Peyer's patch (tissue), 4 donors: ENCODE data around the gene FAM240A. TPM values are rescaled to one million over a fixed set of nuclear protein-coding genes. Genes with fewer than 3 reads are reported as not detected.
A peak's percentile ranks its signal among the peaks of the same experiment; 100 is the strongest.

Experiments used
- DNase-seq, 3 donors: peaks; one replicate each; pipeline ENCODE4 v3.0.0-alpha.2; 2017 to 2019
- H3K27ac ChIP-seq, 4 donors: fragments of 200-600 bp; sonication (generic); one replicate each; pipeline ENCODE4 v1.5.1; 2016 to 2019
- H3K27me3 ChIP-seq, 2 donors: fragments of 200-600 bp; sonication (generic); one replicate each; pipeline ENCODE4 v1.5.1; 2019
- H3K36me3 ChIP-seq, 3 donors: fragments of 200-600 bp; sonication (generic); one replicate each; pipeline ENCODE4 v1.5.1; 2016 to 2019
- H3K4me1 ChIP-seq, 4 donors: fragments of 200-600 bp; sonication (generic); one replicate each; pipeline ENCODE4 v1.5.1; 2016 to 2019
- H3K4me3 ChIP-seq, 4 donors: fragments of 200-600 bp; sonication (generic); 1 replicate in 3 of 4; 2 replicates in 1 of 4; pipeline ENCODE4 v1.5.1; 2016 to 2019; ENCODE audit warnings: mild to moderate bottlenecking in 1 of 4
- H3K9me3 ChIP-seq, 4 donors: fragments of 200-600 bp; sonication (generic); one replicate each; pipeline ENCODE4 v1.5.1; 2016 to 2019; ENCODE audit warnings: mild to moderate bottlenecking in 1 of 4
- POLR2A ChIP-seq, 2 donors: fragments of 450-650 bp; IDR thresholded peaks; one replicate each; pipeline ENCODE4 v1.5.1; 2017; ENCODE audit warnings: antibody characterized with exemption in 2 of 2, mild to moderate bottlenecking in 2 of 2, moderate library complexity in 2 of 2
- total RNA-seq, 4 donors: library from RNA; depleted of rRNA; stranded (reverse); fragments of >200 nt; gene quantifications; one replicate each; pipeline ENCODE4 v1.1.0, GENCODE V29; 2016
- TF ChIP-seq, protein P1 (sequence below), 6 experiments: fragments of 450-650 bp in 4 of 6; fragments of 200-600 bp in 2 of 6; sonication (generic) in 1 of 6; IDR thresholded peaks; one replicate each; pipeline ENCODE4 v1.5.1; 2017 to 2019; ENCODE audit warnings: antibody characterized with exemption in 6 of 6, mild to moderate bottlenecking in 3 of 6, moderate library complexity in 1 of 6

The FAM240A gene
- total RNA-seq, 4 donors from 2014 or later: not detected

DNA sequence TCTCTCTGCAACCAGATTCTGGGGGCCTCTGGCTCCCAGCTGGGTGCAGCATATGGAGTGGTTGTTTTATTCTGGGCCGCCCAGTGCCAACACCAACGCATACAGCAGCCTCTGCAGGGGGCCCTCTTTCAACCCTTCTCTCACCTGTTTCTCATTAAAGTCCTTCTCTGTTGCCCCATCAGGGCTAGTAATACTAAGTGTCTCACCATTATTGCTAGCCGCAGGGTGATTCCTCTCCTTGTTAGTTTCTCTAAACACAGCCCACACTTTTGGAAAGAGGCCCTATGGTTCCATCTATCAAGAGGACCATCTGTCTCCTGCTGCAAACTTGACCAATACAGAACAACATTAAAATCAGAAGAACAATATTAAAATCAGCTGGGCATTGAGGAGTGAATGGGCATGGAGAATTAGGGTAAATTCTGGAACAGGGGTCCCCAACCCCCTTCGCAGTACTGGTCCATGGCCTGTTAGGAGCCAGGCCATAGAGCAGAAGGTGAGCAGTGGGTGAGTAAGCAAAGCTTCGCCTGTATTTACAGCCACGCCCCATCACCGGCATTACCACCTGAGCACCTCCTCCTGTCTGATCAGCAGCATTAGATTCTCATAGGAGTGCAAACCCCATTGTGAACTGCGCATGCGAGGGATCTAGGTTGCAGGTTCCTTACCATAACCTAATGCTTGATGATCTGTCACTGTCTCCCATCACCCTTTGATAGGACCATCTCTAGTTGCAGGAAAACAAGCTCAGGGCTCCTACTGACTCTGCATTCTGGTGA lies 44.6 kb downstream of the FAM240A start:
- Histone ChIP-seq H3K4me3 (no peak overlapping the region), H3K4me1 (no peaks in the 10 kb centered on the region), H3K27me3 (no peaks in the 10 kb centered on the region), H3K36me3 (no peaks in the 10 kb centered on the region), H3K9me3 (no peaks in the 10 kb centered on the region), H3K27ac (no peak overlapping the region)
- TF ChIP-seq POLR2A (IDR thresholded peaks at IDR 0.05): no peak
- TF ChIP-seq, protein P1, sequence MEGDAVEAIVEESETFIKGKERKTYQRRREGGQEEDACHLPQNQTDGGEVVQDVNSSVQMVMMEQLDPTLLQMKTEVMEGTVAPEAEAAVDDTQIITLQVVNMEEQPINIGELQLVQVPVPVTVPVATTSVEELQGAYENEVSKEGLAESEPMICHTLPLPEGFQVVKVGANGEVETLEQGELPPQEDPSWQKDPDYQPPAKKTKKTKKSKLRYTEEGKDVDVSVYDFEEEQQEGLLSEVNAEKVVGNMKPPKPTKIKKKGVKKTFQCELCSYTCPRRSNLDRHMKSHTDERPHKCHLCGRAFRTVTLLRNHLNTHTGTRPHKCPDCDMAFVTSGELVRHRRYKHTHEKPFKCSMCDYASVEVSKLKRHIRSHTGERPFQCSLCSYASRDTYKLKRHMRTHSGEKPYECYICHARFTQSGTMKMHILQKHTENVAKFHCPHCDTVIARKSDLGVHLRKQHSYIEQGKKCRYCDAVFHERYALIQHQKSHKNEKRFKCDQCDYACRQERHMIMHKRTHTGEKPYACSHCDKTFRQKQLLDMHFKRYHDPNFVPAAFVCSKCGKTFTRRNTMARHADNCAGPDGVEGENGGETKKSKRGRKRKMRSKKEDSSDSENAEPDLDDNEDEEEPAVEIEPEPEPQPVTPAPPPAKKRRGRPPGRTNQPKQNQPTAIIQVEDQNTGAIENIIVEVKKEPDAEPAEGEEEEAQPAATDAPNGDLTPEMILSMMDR (IDR thresholded peaks at IDR 0.05): no peak
- DNase-seq: peak in 1 of 3 donors; percentile 4

DNA sequence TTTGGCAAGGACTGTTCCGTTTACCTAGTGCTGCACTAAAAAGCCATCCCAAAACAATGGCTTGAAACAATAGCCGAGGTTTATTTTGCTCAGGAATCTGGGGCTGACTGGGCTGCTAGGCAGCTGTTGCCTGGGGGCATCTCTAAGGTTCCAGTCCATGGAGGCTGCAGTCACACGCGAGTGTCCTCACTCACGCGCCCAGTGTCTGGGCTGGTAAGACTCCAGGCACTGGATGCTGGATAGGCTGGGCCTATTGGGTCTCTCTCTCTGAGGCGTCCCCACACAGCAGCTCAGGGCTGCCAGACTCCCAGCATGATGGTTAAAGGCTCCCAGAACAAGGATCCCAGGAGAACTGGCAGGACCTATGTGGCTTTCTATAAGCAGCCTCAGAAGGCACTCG lies 47.0 kb downstream of the FAM240A start:
- TF ChIP-seq, protein P1 (IDR thresholded peaks at IDR 0.05): no peak
- no peak for TF ChIP-seq POLR2A (IDR thresholded peaks at IDR 0.05)
- Histone ChIP-seq H3K27me3 (no peaks in the 10 kb centered on the region), H3K4me1 (peaks cover 0 to 14% (median 0%) of the 10 kb centered on the region in 4 donors), H3K36me3 (no peaks in the 10 kb centered on the region), H3K4me3 (no peak overlapping the region), H3K9me3 (no peaks in the 10 kb centered on the region), H3K27ac (no peak overlapping the region)
- DNase-seq: no peak

DNA sequence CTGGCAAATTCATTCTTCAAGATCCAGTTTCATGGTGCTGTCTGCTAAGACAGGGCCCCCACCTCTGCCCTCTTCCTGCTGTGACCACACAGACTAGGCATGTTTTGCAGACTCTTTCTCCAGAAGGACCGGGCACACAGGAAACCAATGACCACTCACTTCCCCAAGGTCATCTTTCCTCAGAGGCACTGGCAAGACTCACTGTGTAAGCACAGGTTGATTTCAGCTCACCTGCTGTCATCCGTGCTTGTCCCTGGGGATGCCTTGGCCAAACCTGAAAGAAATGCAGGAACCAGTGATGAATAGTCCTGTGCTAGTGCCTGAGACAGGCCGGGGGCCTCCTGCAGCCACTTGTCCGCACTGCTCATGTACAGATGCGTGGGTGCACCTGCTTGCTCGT lies 47.7 kb downstream of the FAM240A start:
- no peak for DNase-seq
- TF ChIP-seq POLR2A (IDR thresholded peaks at IDR 0.05): no peak
- TF ChIP-seq, protein P1 (IDR thresholded peaks at IDR 0.05): no peak
- Histone ChIP-seq H3K27me3 (no peaks in the 10 kb centered on the region), H3K36me3 (no peaks in the 10 kb centered on the region), H3K4me3 (no peak overlapping the region), H3K9me3 (no peaks in the 10 kb centered on the region), H3K4me1 (peaks cover 0 to 14% (median 0%) of the 10 kb centered on the region in 4 donors), H3K27ac (no peak overlapping the region)

DNA sequence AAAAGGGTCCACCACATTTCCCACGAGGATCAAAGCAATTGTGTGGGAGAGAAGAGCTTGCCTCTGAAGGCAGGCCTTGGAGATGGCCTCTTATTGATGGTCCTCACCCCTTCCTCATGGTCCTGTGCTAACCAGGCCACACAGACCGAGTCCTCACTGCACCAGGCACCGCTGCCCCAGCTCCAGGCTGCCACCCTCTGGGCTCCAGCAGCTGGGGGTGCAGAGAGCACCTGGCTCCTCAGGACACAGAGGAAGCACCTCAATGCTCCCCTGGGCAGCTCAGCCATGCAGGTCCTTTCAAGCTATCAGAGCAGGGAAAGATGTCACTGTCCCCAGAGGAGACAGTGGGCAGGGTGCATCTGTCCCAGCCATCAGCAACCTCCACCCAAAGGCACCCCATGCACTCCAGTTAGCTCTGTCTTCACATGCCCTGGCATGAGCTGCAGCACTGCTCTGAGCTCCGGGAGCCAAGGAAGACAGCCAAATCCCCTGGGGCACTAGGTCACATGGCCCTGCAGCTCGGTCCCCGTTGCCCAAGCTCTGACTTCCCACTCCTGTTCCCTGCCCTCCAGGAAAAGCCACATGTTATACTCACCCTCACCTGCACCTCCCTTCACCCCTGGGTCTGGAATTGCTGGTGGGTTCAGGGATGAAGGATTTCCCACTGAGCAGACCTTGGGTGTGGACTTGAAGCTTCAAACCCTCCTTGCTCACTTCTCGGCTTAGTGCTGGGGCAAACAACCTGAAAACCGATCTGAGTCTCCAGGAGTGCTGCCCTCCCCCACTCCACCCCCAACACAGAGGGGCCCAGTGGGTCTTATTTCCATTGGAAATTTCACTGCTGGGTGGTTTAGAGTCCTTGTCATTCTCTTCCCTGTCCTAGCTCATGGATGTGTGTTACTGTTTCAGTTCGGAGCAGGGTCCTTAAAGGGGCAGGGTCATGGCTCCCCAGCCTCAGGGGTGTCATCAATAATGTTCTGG lies 48.5 kb downstream of the FAM240A start:
- peak in 2 of 3 donors; percentile 2 to 32 for DNase-seq
- Histone ChIP-seq H3K27me3 (no peaks in the 10 kb centered on the region), H3K4me3 (no peak overlapping the region), H3K27ac (no peak overlapping the region), H3K4me1 (peaks cover 0 to 14% (median 0%) of the 10 kb centered on the region in 4 donors), H3K36me3 (no peaks in the 10 kb centered on the region), H3K9me3 (no peaks in the 10 kb centered on the region)
- TF ChIP-seq, protein P1 (IDR thresholded peaks at IDR 0.05): no peak
- no peak for TF ChIP-seq POLR2A (IDR thresholded peaks at IDR 0.05)

DNA sequence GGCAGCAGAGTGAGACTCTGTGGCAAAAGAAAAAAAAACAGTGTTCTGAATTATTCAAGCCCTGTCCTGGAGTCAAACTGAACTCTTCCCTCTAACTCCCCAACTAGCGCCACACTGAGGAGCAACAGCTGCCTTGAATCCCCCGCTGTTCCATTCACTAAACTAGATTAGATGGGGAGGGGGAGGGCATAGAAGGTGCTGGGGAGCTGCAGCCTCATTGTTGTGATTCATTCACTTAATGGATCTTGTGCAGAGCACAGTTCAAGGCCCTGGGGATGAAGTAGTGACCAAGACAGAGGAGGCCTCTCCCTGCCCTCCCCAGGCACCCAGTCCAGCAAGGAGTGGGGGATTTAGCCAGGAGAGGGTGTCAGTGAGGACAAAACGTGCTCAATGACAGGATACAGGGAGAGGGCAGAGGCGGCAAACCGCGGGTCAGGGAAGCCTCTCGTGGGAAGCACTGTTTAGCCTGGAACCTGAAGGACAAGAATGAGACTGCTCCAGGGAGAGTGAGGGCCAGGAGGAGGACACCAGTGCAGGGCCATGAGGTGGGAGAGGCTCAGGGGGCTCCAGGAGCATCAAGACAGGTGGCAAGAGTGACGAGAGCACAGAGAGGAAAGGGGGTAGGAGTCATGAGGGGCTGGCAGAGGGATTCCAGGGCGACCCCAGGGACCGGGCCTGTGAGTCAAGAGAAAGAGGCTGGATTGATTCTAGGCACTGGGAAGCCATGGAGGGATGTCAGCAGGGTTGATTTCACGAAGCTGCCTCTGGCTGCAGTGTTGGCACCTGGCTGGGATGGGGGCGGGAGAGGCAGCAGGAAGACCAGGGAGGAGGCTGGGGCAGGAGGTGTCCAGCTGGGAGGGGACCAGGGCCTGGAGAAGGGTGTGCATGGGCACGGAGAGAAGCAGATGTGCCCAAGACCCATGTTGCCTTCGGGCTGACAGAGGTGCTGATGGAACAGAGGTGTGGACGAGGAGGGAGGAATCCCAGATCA lies 49.7 kb downstream of the FAM240A start:
- DNase-seq: peak in 1 of 3 donors; percentile 17
- Histone ChIP-seq H3K27me3 (no peaks in the 10 kb centered on the region), H3K36me3 (no peaks in the 10 kb centered on the region), H3K27ac (no peak overlapping the region), H3K4me3 (no peak overlapping the region), H3K9me3 (no peaks in the 10 kb centered on the region), H3K4me1 (peaks cover 0 to 14% (median 0%) of the 10 kb centered on the region in 4 donors)
- no peak for TF ChIP-seq POLR2A (IDR thresholded peaks at IDR 0.05)
- TF ChIP-seq, protein P1 (IDR thresholded peaks at IDR 0.05): no peak
